ENCODE results near the gene YDJC.

GRCh38 chr22:21657360-21658032 is 27.7 kb upstream of the YDJC start:
- TF ChIP-seq CTCF (IDR thresholded peaks at IDR 0.05) (no peak), POLR2A (IDR thresholded peaks at IDR 0.05) (no peak)

All from lower leg skin (tissue), 3 donors.